ENCODE results near the gene ACYP2. TPM values are rescaled to one million over a fixed set of nuclear protein-coding genes. Genes with fewer than 3 reads are reported as not detected.

Gene ACYP2
- total RNA-seq, 1 donor = 9.0 TPM

DNA sequence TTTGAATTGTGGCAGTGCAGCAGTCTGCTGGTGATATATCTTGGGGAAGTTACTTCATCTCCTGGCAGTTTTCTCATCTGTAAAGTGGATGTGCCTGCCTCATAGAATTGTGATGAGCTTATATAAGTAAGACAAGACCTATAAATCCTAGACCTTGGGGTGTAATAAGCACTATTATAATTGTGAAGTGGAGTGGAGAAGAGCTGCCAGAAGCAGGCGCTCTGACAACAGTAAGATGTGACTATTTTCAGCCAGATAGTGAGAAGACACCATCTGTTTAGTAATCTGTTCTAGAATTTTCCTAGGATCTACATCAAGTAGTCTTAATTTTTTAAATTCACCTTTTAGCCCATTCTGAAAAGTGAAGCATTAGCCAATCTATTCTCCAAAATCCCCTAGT is 226.2 kb downstream of the ACYP2 start:
- DNase-seq (ENCODE audit: insufficient read length, low spot score, missing footprints) = no peak
- Histone ChIP-seq H2AFZ (ENCODE audit: low read length) (no peak overlapping the region), H3K4me2 (ENCODE audit: insufficient read depth, low read length) (no peak overlapping the region), H3K27ac (ENCODE audit: low read depth, low read length) (no peak overlapping the region), H3K36me3 (ENCODE audit: insufficient read depth, low read length) (no peaks in the 10 kb centered on the region), H3K4me3 (ENCODE audit: insufficient read depth, low read length) (no peak overlapping the region), H4K20me1 (ENCODE audit: insufficient read depth, low read length) (no peaks in the 10 kb centered on the region), H3K27me3 (ENCODE audit: insufficient read depth, low read length) (no peaks in the 10 kb centered on the region), H3K79me2 (ENCODE audit: insufficient read depth, low read length) (no peaks in the 10 kb centered on the region), H3K9me3 (ENCODE audit: low read depth, low read length) (no peaks in the 10 kb centered on the region), H3K4me1 (ENCODE audit: insufficient read depth, low read length) (peaks cover 19% of the 10 kb centered on the region)
- TF ChIP-seq, protein P1, sequence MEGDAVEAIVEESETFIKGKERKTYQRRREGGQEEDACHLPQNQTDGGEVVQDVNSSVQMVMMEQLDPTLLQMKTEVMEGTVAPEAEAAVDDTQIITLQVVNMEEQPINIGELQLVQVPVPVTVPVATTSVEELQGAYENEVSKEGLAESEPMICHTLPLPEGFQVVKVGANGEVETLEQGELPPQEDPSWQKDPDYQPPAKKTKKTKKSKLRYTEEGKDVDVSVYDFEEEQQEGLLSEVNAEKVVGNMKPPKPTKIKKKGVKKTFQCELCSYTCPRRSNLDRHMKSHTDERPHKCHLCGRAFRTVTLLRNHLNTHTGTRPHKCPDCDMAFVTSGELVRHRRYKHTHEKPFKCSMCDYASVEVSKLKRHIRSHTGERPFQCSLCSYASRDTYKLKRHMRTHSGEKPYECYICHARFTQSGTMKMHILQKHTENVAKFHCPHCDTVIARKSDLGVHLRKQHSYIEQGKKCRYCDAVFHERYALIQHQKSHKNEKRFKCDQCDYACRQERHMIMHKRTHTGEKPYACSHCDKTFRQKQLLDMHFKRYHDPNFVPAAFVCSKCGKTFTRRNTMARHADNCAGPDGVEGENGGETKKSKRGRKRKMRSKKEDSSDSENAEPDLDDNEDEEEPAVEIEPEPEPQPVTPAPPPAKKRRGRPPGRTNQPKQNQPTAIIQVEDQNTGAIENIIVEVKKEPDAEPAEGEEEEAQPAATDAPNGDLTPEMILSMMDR (IDR thresholded peaks at IDR 0.05; ENCODE audit: extremely low read depth, low read depth, low read length) = peak; percentile 15

DNA sequence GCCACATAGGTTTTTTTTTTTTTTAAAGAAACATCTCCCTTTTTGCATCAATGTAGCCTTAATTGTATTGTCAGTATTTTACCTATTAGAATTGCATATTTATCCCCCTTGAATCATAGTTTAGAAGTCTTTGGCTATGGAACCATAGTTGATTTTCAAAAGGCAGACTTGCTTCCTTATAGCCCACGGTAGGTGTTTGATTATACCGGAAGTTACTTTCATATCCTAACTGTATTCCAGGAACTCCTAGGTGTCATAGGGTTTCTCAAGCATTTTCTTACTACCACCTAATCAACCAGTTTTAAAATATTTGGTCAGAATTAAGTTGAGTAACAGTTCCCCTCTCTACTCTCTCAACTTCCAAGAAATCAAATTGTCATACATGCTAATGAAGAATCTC is 227.2 kb downstream of the ACYP2 start:
- Histone ChIP-seq H3K4me3 (ENCODE audit: insufficient read depth, low read length) (no peak overlapping the region), H3K36me3 (ENCODE audit: insufficient read depth, low read length) (no peaks in the 10 kb centered on the region), H3K4me1 (ENCODE audit: insufficient read depth, low read length) (peaks cover 10% of the 10 kb centered on the region), H3K79me2 (ENCODE audit: insufficient read depth, low read length) (no peaks in the 10 kb centered on the region), H2AFZ (ENCODE audit: low read length) (no peak overlapping the region), H4K20me1 (ENCODE audit: insufficient read depth, low read length) (no peaks in the 10 kb centered on the region), H3K27me3 (ENCODE audit: insufficient read depth, low read length) (no peaks in the 10 kb centered on the region), H3K9me3 (ENCODE audit: low read depth, low read length) (no peaks in the 10 kb centered on the region), H3K4me2 (ENCODE audit: insufficient read depth, low read length) (no peak overlapping the region), H3K27ac (ENCODE audit: low read depth, low read length) (no peak overlapping the region)
- TF ChIP-seq, protein P1 (IDR thresholded peaks at IDR 0.05; ENCODE audit: extremely low read depth, low read depth, low read length) = no peak
- no peak for DNase-seq (ENCODE audit: insufficient read length, low spot score, missing footprints)

DNA sequence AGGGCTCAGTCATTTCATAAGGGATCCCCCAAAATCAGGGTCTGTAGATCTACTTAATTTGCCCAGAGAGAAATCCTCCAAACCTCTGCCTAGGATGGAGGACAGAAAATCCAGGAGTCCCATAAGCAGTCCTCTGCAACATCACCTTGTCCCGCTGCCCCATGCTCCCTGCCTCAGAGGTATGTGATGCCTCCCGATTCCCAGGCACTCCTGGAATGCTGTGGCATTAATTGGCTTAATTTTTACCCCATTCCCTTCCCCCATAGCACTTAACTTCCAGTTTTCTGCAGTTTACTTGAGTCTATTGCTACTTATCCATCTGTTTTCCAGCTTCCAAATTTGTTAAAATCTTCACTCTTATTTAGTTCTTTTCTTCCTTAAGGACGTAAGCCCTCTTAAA is 232.2 kb downstream of the ACYP2 start:
- H3K9me3 ChIP-seq (ENCODE audit: low read depth, low read length) = no peaks in the 10 kb centered on the region
- H3K4me2 ChIP-seq (ENCODE audit: insufficient read depth, low read length) = no peak overlapping the region
- H3K4me3 ChIP-seq (ENCODE audit: insufficient read depth, low read length) = no peak overlapping the region
- H3K36me3 ChIP-seq (ENCODE audit: insufficient read depth, low read length) = no peaks in the 10 kb centered on the region
- no peak overlapping the region for H3K27ac ChIP-seq (ENCODE audit: low read depth, low read length)
- no peaks in the 10 kb centered on the region for H3K27me3 ChIP-seq (ENCODE audit: insufficient read depth, low read length)
- H3K79me2 ChIP-seq (ENCODE audit: insufficient read depth, low read length) = no peaks in the 10 kb centered on the region
- no peak overlapping the region for H2AFZ ChIP-seq (ENCODE audit: low read length)
- DNase-seq (ENCODE audit: insufficient read length, low spot score, missing footprints) = no peak
- H3K4me1 ChIP-seq (ENCODE audit: insufficient read depth, low read length) = peaks cover 5% of the 10 kb centered on the region
- no peaks in the 10 kb centered on the region for H4K20me1 ChIP-seq (ENCODE audit: insufficient read depth, low read length)
- TF ChIP-seq, protein P1 (IDR thresholded peaks at IDR 0.05; ENCODE audit: extremely low read depth, low read depth, low read length) = no peak

DNA sequence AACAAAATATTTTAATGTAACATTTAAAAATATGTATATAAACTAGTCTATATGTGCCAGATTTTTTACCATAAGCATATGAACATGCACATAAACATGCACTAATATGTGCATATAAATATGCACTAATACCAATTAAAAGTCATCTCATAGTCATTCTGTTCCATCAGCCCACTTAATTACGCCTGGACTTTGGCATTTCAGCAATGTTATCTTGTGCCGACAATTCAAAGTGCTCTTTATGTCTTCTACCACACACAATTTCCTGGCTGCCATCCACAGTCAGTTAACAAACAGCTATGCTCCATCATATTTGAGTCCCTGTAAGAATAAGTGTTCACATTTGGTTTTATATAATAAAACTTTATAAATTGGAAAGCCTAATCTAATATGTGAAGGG is 233.2 kb downstream of the ACYP2 start:
- Histone ChIP-seq H3K27me3 (ENCODE audit: insufficient read depth, low read length) (no peaks in the 10 kb centered on the region), H3K4me1 (ENCODE audit: insufficient read depth, low read length) (no peaks in the 10 kb centered on the region), H4K20me1 (ENCODE audit: insufficient read depth, low read length) (no peaks in the 10 kb centered on the region), H3K4me3 (ENCODE audit: insufficient read depth, low read length) (no peak overlapping the region), H3K9me3 (ENCODE audit: low read depth, low read length) (no peaks in the 10 kb centered on the region), H3K27ac (ENCODE audit: low read depth, low read length) (no peak overlapping the region), H3K36me3 (ENCODE audit: insufficient read depth, low read length) (no peaks in the 10 kb centered on the region), H3K4me2 (ENCODE audit: insufficient read depth, low read length) (no peak overlapping the region), H2AFZ (ENCODE audit: low read length) (no peak overlapping the region), H3K79me2 (ENCODE audit: insufficient read depth, low read length) (no peaks in the 10 kb centered on the region)
- TF ChIP-seq, protein P1 (IDR thresholded peaks at IDR 0.05; ENCODE audit: extremely low read depth, low read depth, low read length) = no peak
- no peak for DNase-seq (ENCODE audit: insufficient read length, low spot score, missing footprints)
